ENCODE measurements around the gene MSX1.

GRCh38 chr4:4868040-4868757 is 8.7 kb downstream of the MSX1 start:
- TF ChIP-seq POLR2A (IDR thresholded peaks at IDR 0.05; ENCODE audit: low read depth, low read length) (no peak), POLR2AphosphoS5 (IDR thresholded peaks at IDR 0.05; ENCODE audit: low read depth, low read length) (no peak), TAF1 (IDR thresholded peaks at IDR 0.05; ENCODE audit: low read depth, low read length) (no peak), PAX5 (IDR thresholded peaks at IDR 0.05; ENCODE audit: insufficient read depth, low read length, severe bottlenecking) (no peak), POU2F2 (IDR thresholded peaks at IDR 0.05; ENCODE audit: low read depth, low read length) (no peak), SPI1 (IDR thresholded peaks at IDR 0.05; ENCODE audit: low read depth, low read length) (no peak)

Data from GM12891 (cell line).